HG02943 (cell line): ENCODE data around the gene RAD17.
A peak's percentile ranks its signal among the peaks of the same experiment; 100 is the strongest.
"Not testable (repeated sequence)": the region's sequence is repeated elsewhere in the genome, so short reads cannot be mapped to it uniquely, and the experiment has no call there.

Experiments used
- ATAC-seq: cut with Tn5 transposase; IDR thresholded peaks from one replicate; pipeline ENCODE4 v1.9.1; 2021; ENCODE audit warnings: mild to moderate bottlenecking, low read depth, moderate library complexity; ENCODE audit not compliant: unreplicated experiment

RAD17 gene

DNA sequence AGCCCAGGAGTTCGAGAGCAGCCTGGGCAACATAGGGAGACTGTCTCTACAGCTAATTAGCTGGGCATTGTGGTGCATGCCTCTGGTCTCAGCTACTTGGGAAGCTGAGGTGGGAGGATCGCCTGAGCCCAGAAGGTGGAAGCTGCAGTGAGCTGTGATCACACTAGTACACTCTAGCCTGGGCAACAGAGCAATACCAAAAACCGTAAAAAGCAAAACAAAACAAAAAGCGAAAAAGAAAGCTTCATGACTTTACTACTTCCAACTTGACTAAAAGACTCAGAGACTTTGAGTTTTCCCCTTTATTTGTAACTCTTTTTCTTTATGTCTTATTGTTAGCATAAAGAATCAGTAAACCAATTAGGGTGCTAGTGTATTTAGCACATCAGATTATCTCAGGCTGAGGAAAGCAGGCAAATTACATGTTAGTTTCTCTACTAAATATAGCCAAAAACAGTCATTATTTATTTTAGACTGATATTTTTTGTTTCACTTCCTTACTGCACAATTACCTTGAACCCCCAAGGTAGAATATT lies 5.4 kb downstream of the RAD17 start:
- no peak for ATAC-seq

DNA sequence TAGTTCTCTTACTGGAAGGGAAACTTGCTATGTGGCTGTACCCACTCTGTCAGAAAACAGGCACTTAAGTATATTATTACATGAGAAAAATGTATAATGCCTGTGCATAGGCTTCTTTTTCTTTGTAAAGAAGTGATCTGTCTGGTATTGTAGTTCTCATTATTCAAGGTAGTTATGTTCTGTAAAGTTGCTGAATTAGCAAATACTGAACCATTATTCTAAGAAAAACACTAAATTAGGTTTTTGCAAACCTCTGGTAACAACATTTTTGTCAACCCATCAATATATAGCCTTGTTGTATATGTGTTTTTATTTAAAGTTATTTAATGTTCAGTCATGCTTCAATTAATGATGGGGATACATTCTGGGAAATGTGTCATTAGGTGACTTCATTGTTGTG lies 8.8 kb downstream of the RAD17 start:
- no peak for ATAC-seq

DNA sequence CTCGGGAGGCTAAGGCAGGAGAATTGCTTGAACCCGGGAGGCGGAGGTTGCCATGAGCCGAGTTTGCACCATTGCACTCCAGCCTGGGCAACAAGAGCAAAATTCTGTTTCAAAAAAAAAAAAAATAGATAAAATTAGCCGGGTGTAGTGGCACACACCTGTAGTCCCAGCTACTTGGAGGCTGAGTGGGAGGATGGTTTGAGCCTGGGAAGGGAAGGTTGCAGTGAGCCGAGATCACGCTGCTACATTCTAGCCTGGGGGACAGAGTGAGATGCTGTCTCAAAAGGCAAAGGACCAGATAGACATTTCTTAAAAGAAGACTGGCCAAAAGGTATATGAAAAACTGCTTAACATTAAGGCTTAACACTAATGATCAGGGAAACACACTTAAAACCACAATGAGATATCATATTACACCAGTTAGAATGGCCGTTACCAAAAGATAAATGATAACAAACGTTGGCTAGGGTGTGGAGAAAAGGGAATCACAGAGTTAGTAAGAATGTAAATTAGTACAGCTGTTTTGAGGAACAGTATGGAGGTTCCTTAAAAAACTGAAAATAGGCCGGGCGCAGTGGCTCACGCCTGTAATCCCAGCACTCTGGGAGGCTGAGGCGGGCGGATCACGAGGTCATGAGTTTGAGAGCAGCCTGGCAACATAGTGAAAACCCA lies 35.2 kb downstream of the RAD17 start:
- ATAC-seq, result no peak

DNA sequence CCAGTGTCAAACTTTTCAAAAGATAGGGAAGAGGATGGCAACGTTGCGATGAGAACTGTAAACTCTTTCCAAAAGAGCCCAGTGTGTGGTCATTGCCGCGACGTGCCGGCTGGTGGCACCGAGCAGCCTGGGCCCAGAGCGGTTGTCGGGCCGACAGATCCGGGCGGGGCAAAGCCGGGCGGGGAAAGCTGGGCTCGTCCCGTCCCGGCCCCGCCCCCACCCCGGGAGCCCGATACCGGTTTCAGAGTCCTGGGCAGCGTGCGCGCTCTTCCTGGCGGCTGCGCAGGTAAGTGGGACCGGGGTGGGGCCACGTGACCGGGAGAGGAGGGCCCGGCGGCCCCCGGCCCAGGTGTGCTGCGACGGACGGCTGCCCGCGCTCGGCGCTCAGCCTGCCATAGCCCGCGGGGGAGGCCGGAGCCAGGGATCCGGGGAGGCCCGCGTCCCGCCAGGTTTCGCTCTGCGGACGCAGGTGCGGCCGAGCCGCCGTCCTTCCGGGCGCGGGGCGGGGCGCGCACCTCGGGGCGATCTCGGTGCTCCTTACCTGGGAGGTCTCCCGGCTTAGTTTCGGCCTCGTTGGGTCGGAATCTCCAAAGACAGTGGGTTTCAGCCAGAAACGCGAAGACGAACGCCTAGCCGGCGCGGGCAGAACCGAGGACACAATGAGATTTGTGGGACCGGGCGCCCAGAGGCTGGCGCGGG lies 45.4 kb downstream of the RAD17 start, which contains the start of gene MARVELD2:
Gene MARVELD2 (plus strand): TSS at position 232 of the 699 bp plus-strand sequence. CDS start 4,270 bp downstream, outside the sequence.
- peak; percentile 74 for ATAC-seq

DNA sequence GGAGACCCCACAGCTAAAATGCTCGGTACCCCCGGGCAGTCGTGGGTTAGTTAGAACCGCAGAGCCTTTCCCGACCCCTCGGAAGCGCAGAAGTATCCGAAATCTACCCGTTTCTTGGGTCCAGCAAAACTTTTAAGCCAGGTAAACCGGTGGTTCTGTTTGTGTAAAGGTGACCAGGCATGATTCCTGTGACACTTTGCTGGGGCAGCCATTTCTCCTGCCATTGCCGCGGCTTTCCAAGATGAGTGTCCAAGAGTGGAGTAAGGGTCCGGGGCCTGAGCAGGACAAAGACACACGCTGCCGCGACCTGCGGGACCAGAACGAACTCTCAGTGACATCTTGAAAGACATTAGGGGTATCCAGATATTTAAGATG lies 46.0 kb downstream of the RAD17 start:
- ATAC-seq, result no peak

DNA sequence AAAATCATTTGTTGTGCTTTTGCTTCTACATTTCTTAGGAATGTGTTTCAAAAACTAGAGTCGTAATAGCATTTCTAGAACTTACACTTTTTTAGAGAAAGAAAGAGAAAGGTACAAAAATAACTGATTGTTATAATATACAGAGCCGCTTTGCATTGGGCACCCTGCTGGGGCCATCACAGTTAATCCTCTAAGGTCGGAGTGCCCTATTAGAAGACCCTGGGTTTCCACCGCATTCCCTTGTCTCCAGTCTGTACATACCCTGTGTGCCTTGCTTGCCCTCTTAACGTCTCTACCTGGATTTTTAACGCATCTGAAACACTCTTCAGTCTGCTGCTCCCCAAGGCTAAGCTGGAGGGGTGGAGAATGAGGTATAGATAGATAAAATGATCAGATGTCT lies 46.6 kb downstream of the RAD17 start:
- ATAC-seq, result no peak

DNA sequence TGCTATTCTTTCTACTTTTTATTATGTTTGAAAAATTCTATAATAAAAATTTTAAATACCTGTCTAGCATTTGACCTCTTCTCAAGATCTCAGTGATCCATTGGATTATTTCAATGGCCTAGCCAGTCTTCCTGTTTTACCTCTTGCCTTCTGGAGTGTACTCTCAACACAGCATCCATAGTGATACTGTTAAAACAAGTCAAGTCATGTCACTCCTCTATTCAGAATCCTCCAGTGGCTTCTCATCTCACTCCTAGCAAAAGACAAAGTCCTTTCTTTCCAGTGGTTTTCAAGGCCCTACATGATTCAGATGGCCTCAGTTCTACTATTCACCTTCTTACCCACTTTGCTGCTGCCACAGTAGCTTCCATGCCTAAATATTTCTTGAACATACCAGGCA lies 47.1 kb downstream of the RAD17 start:
- ATAC-seq, result no peak

DNA sequence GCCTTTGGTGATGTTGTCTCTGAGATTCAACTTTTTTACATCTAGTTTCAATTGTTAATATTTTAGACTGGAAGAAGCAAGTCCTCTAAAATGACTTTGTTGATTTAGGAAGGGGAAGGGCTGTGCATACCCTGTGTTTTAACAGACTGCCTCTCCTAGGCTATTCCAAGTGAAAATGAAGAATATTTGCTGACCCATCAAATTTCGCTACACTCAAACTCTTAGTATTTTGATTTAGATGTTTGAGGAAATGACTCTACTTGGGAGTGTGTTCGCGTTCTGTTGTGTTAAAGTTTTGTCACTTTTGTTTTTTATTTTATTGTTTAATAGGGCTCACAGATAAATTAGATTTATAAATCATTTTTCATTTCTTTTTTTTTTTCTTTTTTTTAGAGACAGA lies 48.9 kb downstream of the RAD17 start:
- no peak for ATAC-seq

DNA sequence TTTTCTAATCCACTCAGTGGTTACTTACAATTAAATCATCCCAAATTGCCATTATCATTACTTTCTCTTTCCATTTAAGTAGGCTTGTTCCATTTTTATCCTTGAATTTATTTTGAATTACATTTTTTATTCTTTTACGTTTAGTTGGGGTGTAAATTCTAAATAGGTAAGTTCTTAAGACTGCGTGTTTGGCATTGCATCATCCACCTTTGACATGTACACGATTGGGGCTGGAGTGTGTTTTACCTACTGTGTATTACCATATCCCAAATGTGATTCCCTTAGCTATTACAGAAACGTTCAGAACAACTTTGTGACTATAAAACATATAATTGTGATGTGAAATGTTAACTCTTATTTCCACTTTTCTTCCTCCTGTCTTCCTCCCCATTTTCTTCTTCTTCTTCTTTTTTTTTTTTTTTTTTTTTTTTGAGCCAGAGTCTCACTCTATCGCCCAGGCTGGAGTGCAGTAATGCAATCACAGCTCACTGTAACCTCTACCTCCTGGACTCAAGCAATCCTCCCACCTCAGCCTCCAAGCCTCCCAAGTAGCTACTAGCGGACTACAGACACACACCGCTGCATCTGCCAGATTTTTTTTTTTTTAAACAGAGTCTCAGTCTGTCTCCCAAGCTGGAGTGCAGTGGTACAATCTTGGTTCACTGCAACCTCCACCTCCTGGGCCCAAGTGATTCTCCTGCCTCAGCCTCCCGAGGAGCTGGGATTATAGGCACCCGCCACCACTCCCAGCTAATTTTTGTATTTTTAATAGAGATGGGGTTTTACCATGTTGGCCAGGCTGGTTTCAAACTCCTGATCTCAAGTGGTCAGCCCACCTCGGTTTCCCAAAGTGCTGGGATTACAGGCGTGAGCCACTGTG lies 62.0 kb downstream of the RAD17 start:
- no peak for ATAC-seq

DNA sequence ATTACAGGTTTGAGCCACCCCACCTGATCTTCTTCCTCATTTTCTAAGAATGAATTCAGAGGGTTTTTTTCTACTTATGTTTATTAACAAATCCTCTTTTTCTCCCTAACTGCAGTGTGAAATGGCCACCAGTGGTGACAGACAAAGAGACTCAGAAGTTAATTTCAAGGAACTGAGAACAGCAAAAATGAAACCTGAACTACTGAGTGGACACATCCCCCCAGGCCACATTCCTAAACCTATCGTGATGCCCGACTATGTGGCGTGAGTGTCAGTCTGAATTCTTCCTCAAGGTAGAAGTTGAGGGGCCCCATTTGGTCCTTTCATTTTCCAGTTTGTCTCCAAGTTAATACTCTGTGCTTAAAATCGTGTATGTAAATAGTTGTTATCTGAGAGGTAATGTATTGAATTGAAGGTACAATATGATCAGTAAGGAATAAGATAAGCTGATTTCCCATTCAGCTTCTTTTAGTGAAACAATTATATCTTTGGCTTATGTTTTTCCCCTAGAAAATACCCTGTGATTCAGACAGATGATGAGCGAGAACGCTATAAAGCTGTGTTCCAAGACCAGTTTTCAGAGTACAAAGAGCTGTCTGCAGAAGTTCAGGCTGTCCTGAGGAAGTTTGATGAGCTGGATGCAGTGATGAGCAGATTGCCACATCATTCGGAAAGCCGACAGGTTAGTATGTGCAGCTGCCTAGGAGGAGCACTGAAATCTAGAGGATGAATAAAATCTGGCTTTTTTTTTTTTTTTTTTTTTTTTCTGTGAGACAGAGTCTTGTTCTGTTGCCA lies 63.0 kb downstream of the RAD17 start:
- ATAC-seq, result no peak

DNA sequence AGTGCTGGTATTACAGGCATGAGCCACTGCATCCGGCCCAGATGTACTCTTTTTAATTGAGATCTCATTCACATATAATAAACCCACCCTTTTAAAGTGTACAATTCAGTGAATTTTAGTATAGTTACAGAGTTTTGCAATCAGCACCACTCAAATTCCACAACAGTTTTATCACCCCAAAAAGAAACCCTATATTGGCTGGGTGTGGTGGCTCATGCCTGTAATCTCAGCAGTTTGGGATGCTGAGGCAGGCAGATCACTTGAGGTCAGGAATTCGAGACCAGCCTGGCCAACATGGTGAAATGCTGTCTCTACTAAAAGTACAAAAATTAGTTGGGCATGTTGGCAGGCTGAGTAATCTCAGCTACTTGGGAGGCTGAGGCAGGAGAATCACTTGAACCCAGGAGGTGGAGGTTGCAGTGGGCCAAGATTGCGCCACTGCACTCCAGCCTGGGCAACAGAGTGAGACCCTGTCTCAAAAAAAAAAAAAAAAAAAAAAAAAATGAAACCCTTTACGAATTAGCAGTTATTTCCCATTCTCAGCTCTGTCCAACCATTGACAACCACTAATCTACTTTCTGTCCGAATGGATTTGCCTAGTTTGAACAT lies 65.8 kb downstream of the RAD17 start:
- ATAC-seq, result not testable (repeated sequence)

DNA sequence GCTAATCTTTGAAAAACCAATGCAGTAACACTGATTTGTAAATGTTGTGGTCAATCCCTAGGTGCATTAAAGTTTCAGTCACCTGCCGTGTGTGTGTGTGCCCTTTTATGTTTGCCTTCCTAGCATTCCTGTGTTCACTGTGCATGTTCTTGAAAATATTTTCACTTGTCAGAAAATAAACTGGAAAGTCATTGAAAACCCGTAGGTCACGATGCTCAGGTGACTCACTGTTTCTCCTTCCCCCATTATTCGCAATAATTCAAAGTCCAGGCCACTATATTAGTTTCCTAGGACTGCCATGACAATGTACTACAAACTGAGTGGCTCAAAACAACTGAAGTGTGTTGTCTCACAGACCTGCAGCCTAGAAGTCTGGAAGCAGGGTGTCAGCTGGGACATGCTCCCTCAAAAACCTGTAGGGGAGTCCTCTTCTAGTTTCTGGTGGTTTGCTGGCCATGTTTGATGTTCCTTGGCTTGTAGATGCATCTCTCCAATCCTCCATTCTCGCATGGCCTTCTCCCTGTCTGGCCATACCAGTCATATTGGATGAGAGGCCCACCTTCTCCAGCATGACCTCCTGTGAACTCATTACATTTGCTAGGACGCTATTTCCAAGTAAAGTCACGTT lies 74.6 kb downstream of the RAD17 start:
- no peak for ATAC-seq

DNA sequence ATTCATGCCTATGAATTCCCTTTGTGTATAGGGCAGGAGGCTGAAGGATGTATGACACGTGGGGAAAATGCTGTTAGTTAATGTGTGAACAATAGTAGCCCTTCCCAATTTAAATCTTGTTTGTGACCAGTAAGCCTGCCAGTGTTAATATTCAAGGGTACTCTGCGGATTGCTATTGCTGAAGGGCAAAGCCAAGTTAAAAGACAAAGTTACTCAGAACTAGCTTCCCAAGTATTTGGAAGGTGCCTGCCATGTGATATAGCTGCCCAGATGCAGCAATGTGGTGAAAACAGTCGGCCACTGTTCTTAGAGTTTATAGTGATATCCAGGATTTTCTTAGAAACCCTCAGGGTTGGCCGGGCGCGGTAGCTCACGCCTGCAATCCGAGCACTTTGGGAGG lies 79.9 kb downstream of the RAD17 start:
- ATAC-seq, result no peak

DNA sequence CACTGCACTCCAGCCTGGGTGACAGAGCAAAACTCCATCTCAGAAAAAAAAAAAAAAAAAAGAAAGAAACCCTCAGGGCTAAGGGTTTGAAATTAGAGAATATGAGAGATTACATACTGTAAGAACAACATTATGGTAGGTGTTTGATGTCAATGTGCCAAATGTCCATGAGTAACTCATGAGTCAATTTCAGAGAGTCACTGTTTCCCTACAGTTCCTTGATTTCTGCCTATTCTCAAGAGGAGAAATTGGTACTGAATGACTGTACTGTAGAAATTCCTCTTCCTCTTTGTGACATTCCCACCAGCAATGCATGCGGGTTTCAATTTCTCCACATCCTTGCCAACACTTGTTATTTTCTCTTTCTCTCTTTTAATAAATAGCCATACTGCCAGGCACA lies 80.5 kb downstream of the RAD17 start:
- no peak for ATAC-seq

DNA sequence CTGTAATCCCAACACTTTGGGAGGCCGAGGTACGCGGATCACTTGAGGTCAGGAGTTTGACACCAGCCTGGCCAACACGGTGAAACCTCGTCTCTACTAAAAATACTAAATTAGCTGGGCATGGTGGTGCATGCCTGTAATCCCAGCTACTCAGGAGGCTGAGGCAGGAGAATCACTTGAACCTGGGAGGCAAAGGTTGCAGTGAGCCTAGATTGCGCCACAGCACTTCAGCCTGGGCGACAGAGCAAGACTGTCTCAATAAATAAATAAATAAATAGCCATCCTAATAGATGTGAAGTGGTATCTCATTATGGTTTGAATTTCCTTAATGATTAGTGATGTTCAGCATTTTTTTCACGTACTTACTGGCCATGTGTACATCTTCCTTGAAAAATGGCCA lies 80.9 kb downstream of the RAD17 start:
- ATAC-seq, result not testable (repeated sequence)

DNA sequence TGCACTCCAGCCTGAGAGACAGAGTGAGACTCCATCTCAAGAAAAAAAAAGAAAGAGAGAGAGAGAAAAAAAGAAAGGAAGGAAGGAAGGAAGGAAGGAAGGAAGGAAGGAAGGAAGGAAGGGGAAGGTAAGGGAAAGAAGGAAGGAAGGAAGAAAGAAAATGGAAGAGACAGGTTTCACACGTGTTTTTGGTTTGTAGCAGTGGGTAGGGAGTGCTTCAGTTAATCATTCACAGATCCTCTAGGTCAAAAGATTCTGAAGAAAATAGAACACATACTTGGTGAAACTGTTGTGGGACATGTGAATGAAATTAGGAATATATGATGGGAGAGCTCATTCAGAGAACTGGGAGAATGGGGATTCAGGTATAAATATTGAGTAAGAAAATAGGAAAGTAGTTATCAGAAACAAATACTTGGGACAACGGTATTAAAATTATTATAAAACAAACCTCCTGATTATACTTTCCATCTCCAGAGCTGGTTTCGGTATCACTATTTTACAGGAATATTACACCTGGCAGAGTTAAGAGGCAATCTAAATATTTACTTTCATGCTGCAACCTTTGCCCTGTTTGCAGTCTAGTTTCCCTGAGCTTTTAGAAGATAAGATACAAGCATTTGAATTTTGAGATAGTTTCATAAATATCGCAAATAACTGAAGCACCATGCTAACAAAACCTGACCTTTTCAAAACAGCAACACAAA lies 82.5 kb downstream of the RAD17 start:
- ATAC-seq, result no peak

DNA sequence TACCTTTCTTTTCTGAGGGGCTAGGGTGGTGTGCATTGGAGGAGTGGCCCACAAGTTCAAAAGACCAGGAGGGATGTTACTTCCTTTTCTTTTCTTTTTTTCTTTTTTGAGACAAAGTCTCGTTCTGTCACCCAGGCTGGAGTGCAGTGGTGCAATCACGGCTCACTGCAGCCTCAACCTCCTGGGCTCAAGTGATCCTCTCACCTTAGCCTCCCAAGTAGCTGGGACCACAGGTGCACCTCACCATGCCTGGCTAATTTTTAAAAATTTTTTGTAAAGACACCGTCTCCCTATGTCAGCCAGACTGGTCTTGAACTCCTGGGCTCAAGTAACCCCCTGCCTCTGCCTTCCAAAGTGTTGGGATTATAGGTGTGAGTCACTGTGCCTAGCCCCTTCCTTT lies 83.9 kb downstream of the RAD17 start:
- not testable (repeated sequence) for ATAC-seq

DNA sequence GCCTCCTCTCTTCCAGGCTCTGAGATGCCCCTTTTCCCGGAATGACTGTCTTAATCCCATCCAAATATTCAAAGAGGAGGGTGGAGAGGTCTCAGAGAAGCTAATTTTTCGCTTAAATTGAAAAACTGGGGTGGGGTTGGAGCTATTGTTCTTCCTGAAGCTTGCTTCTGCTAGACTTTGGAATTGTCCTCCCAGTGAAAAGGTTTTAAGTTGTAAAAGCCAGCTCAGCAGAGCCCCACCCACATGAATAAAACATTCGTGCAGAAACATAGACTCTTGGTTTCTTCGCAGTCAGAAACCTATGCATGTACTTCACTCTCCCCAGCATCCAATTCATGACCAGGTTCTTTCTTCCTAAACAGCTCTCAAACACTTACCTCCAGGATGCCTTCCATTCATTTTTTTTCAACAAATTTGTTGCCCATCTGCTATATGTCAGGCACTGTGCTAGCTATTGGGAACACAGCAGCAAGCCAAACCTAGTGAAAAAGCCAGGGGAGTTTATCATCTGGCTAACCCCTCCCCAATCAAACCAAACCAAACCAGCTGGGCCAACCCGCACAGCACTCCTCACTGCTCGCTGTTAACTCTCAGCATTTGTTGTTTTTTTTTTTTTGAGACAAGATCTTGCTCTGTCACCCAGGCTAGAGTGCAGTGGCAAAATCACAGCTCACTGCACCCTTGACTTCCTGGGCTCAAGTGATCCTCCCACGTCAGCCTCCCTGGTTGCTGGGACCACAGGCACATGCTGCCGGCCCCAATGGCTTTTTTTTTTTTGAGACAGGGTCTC lies 85.0 kb downstream of the RAD17 start:
- no peak for ATAC-seq
